HG03064 (cell line): ENCODE data around the gene SPESP1.

ENCODE experiments used
- ATAC-seq: cut with Tn5 transposase; IDR thresholded peaks from one replicate; pipeline ENCODE4 v1.9.1; 2021; ENCODE audit warnings: low read depth; ENCODE audit not compliant: unreplicated experiment

The SPESP1 gene

DNA sequence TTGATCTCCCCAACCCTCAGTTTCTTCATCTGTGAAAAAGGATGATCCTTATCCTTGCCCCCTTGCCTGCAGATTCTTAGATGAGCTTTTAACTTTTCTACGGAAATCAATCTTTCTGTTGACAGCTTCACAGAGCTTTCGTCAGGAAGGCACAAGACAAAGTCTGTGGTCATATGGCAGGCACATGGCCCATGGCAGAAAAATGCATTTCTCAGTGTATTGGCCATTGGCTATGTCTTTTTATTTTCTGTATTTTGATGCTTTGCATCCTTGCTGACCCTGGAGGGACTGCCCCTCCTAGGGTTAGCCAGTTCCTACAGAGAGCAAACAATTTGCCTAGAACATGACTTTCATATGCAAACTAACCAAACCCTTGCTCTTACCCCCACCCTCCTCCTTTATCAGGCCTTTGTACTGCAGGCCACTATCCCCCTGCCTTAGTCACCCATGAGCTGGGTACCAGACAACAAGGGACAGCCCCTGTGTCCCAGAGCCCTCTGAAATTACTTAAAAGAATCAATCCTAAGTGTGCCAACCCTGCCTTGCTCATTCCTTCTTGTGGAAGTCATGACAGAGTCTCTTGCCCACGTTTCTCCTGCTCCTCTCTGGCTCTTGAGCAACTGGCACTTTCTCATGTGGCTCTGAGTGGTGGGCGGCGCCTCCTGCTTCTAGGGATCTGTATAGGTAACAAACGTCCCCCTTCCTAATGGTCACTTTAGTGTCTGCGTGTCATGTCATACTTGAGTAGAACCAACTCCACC lies 60.1 kb downstream of the SPESP1 start:
- no peak for ATAC-seq

DNA sequence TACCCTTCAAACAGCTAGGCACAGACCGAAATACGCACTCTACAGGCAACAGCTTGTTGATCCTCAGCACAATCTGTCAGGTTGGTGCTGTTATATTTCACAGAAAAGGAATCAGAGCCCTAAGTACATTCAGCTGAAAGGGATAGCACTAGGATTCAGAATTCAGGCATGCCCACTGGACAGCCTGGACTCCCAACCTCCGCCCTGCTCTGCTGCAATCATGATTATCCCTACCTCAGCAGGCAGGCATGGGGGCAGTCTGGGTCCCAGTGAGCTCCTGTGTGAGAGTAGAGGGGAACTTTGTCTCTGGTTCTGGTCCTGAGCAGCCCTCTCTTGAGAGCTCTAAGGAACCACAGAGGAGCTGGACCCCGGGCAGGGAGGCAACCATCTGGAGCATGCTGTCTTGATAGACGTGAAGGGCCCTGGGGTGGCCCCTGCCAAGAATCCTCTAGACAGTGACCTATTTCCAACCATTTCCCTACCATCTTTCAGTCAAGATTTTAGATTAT lies 60.7 kb downstream of the SPESP1 start:
- no peak for ATAC-seq

DNA sequence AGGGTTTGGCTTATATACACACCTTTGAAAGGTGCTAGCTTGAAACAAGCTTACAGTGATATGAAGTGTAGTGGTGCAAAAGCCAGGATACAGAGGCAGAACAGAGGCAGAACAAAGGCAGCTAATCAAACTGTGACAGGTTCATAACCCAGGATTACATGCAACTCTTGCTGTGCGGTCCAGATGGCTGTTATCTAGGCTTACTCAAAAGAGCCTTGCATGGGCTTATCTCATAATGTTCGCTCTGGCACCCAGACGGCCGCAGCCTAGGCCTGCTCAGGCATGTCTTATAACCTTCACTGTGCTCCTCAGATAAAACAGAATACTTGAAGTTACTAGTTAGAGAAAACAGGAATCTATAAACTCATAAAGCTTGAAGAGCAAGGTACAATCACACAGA lies 61.4 kb downstream of the SPESP1 start:
- no peak for ATAC-seq

DNA sequence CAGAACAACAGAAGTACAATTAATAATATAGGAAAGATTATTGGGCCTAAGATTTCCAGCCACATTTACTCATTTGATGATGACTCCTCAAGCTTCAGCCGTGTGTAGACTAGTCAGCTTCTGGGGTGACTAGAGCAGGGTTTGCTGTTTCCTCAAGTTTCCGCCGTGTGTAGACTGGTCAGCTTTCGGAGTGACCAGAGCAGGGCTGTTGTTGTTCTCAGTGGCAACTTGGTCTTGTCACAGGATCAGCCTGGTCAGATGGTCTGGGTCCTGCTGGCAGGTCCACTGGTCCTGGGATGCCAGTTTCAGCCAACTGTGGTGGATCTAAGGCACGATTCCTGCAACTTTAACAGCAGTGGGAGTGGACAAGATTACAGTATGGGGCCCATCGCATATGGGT lies 62.4 kb downstream of the SPESP1 start:
- ATAC-seq: no peak

DNA sequence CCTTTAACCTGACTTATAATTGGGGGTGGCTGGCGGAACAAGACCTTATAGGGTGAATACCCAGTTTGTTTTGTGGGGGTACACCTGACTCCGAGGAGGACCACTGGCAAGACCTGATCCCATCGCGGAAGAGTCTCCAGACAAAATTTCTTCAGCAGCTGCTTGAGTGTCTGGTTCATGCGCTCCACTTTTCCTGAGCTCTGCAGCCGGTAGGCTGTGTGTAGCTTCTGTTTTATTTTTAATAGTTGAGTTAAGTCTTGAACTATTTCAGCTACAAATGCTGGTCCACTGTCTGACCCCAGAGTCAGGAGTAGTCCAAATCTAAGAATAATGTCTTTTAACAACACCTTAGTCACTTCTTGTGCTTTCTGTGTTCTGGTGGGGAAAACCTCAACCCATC lies 63.0 kb downstream of the SPESP1 start:
- no peak for ATAC-seq

DNA sequence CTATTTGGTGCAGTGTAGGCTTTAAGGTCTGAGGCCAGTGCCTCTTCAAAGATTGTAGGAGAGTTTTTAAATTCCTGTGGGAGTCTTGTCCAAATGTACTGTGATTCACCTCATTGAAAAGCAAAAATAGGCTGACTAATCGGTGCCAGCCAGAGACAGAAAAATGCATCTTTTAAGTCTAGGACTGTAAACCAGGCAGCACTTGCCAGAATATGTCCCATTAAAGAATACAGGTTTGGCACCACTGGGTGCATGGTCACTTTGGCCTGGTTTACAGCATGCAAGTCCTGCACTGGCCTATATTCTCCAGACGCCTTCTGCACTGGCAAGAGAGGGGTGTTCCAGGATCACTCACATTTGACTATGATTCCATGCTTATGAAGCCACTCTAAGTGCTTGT lies 63.8 kb downstream of the SPESP1 start:
- no peak for ATAC-seq

DNA sequence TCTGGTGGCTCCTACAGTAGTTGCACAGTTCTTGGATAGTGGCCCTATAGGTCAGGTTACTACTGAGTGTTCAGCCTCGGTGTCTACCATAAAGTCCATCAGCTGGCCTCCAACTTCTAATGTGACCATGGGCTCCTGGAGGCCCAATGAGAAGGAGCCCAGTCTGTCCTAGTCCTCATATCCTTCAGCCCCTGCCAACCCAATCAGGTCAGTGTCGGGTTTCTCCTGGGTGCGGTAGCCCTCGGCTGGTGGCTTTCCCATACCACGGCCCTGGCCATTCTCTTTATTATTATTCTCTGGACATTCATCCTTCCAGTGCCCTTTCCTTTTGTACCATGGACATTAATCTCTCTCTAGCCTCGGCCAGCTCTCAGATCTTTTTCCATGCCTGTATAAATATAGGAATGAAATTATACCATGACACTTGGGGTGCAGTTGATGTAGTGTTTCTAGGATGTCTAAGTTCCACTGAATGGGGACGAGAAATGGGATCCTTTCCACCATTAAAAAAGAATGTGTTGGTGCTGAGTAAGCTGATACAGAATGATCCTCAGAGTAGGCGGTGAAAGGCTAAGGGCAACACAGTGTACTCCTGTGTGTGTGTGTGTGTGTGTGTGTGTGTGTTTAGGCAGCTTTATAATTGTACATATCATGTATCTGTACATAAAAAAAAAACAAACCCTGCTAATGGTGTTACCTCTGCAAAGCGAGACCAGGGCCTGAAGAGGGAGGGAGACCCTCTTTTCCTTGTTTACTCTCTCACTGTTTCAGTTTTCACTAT lies 64.8 kb downstream of the SPESP1 start:
- no peak for ATAC-seq
